ENCODE measurements around the gene CDNF.

Gene CDNF

DNA sequence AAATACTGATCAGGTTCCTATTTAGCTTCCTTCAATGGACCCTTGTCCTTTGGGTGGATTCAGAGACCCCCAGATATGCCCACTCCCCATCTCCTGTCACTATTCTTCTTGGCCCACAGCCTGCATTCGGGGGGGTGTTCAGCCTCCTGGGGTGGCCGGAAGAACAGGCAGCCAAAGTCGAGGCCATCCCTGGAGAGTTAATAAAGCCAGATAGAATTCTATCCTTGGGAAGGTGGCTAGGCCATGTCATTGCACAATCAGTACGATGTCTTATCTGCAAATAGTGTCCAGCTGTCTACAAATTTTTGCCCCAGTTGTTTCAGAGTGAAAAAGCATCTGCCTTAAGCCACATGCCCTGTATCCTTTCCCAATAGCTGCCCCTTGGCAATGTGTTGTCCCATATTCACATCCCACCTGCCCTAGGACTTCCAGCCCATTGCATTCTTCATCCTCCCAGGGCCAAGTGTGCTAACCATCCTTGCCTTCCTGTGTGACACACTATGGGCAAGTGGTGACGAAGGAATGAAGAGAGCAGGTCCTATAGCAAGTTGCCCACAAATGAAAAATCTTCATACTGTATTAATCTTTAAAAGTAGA is 53.3 kb downstream of the CDNF start:
- no peaks in the 10 kb centered on the region for H3K9me3 ChIP-seq (ENCODE audit: control insufficient read depth, insufficient read depth, low read length)

GRCh38 chr10:14782691-14783363 is 55.0 kb downstream of the CDNF start:
- no peaks in the 10 kb centered on the region for H3K36me3 ChIP-seq (ENCODE audit: control insufficient read depth, insufficient read depth, low read length)
- no peaks in the 10 kb centered on the region for H3K9me3 ChIP-seq (ENCODE audit: control insufficient read depth, insufficient read depth, low read length)
- no peak overlapping the region for H3K4me3 ChIP-seq (ENCODE audit: low read depth, low read length)
- no peak overlapping the region for H3K9ac ChIP-seq (ENCODE audit: low read depth, low read length)
- no peak overlapping the region for H3K27ac ChIP-seq (ENCODE audit: low read depth, low read length)
- H3K27me3 ChIP-seq (ENCODE audit: control insufficient read depth, insufficient read depth, low read length), result no peaks in the 10 kb centered on the region
- H3K4me1 ChIP-seq (ENCODE audit: control insufficient read depth, insufficient read depth, low read length), result no peaks in the 10 kb centered on the region

More for the DNA sequence above, 53.3 kb downstream of the CDNF start:
- Histone ChIP-seq H3K27ac (ENCODE audit: low read depth, low read length) (no peak overlapping the region), H3K27me3 (ENCODE audit: control insufficient read depth, insufficient read depth, low read length) (no peaks in the 10 kb centered on the region), H3K36me3 (ENCODE audit: control insufficient read depth, insufficient read depth, low read length) (no peaks in the 10 kb centered on the region), H3K4me3 (ENCODE audit: low read depth, low read length) (no peak overlapping the region), H3K4me1 (ENCODE audit: control insufficient read depth, insufficient read depth, low read length) (no peaks in the 10 kb centered on the region), H3K9ac (ENCODE audit: low read depth, low read length) (no peak overlapping the region)

DNA sequence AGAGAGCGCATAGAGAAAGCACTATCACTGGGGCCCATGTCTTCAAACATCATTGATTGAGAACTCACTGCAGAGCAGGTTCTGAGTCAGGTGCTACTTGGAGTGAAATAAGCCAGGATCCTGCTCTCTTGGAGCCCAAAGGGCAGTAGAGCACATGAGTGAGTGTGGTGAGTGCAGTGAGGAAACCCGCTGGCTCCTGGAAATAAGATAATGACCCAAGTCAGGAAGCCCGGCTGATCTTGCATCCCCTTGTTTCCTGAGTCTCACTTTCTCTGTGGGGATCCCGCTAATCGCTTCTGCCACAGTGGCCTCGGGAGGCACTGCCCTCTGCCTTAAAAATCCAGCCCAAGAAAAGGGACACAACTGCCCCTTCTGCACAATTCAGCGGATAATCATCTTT is 56.1 kb downstream of the CDNF start:
- Histone ChIP-seq H3K27me3 (ENCODE audit: control insufficient read depth, insufficient read depth, low read length) (no peaks in the 10 kb centered on the region), H3K9ac (ENCODE audit: low read depth, low read length) (no peak overlapping the region), H3K9me3 (ENCODE audit: control insufficient read depth, insufficient read depth, low read length) (no peaks in the 10 kb centered on the region), H3K4me3 (ENCODE audit: low read depth, low read length) (no peak overlapping the region), H3K4me1 (ENCODE audit: control insufficient read depth, insufficient read depth, low read length) (no peaks in the 10 kb centered on the region), H3K27ac (ENCODE audit: low read depth, low read length) (no peak overlapping the region), H3K36me3 (ENCODE audit: control insufficient read depth, insufficient read depth, low read length) (no peaks in the 10 kb centered on the region)

GRCh38 chr10:14779001-14779651 is 58.7 kb downstream of the CDNF start:
- Histone ChIP-seq H3K4me3 (ENCODE audit: low read depth, low read length) (no peak overlapping the region), H3K27ac (ENCODE audit: low read depth, low read length) (no peak overlapping the region), H3K4me1 (ENCODE audit: control insufficient read depth, insufficient read depth, low read length) (no peaks in the 10 kb centered on the region), H3K36me3 (ENCODE audit: control insufficient read depth, insufficient read depth, low read length) (no peaks in the 10 kb centered on the region), H3K9me3 (ENCODE audit: control insufficient read depth, insufficient read depth, low read length) (no peaks in the 10 kb centered on the region), H3K9ac (ENCODE audit: low read depth, low read length) (no peak overlapping the region), H3K27me3 (ENCODE audit: control insufficient read depth, insufficient read depth, low read length) (no peaks in the 10 kb centered on the region)

DNA sequence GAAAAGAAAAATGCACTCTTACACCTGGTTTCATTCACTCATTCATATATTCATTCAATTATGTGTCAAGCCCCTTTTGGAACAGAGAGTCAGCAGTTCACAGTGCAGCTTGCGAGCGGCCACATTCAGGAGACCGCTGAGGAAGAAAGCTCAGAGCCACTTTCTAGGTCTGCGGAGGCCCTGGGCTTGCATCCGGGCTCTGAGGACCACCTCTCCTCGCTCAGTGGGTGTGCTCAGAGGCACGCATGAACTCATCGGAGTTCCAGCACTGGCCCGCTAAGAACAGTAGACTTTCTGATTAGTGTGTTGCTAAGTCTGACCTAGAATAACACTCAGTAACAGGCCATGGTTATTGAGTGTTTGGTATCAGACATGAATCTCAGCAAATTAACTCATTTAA is 61.3 kb downstream of the CDNF start:
- H3K9ac ChIP-seq (ENCODE audit: low read depth, low read length), result no peak overlapping the region
- H3K36me3 ChIP-seq (ENCODE audit: control insufficient read depth, insufficient read depth, low read length), result no peaks in the 10 kb centered on the region
- H3K4me3 ChIP-seq (ENCODE audit: low read depth, low read length), result no peak overlapping the region
- no peaks in the 10 kb centered on the region for H3K4me1 ChIP-seq (ENCODE audit: control insufficient read depth, insufficient read depth, low read length)
- H3K27ac ChIP-seq (ENCODE audit: low read depth, low read length), result no peak overlapping the region
- no peaks in the 10 kb centered on the region for H3K27me3 ChIP-seq (ENCODE audit: control insufficient read depth, insufficient read depth, low read length)
- H3K9me3 ChIP-seq (ENCODE audit: control insufficient read depth, insufficient read depth, low read length), result no peaks in the 10 kb centered on the region

DNA sequence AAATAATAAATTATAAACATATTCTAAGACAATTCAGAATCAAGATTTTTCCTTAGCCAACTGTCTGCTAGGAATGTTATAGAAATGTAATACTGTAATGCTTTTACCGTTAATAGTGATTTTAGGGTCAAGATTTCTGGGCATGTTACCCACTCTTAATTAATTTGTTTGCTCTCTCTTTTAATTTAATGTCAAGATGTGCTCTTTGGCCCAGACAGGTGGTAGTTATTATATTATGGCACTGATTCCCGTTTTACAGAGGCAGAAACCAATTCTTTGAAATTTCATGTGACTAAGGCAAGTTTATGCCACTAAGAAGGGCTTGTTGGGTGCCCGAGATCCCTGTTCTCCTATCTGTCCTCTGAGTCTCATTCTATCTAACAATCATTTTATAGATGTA is 62.2 kb downstream of the CDNF start:
- H3K36me3 ChIP-seq (ENCODE audit: control insufficient read depth, insufficient read depth, low read length), result no peaks in the 10 kb centered on the region
- H3K27ac ChIP-seq (ENCODE audit: low read depth, low read length), result no peak overlapping the region
- H3K4me1 ChIP-seq (ENCODE audit: control insufficient read depth, insufficient read depth, low read length), result no peaks in the 10 kb centered on the region
- no peaks in the 10 kb centered on the region for H3K9me3 ChIP-seq (ENCODE audit: control insufficient read depth, insufficient read depth, low read length)
- H3K4me3 ChIP-seq (ENCODE audit: low read depth, low read length), result no peak overlapping the region
- no peak overlapping the region for H3K9ac ChIP-seq (ENCODE audit: low read depth, low read length)
- no peaks in the 10 kb centered on the region for H3K27me3 ChIP-seq (ENCODE audit: control insufficient read depth, insufficient read depth, low read length)

DNA sequence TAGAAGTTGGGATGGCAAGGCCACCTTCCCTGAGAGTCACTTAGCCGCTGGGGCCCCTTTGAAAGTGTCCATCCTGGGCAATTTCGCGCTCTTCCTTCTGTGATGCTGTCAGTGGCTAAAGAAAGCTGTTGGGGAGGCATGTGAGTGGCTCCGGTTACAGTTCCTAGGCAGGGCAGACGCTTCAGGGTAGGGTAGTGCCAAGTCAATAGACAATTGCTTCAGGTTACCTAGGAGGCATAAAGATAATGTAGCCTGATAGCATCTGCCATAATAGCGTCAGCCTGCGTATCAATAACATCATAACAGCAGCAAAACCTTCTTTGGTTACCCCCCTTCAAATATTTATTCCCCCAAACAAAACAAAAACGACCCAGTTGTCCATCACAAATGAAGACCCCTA is 63.0 kb downstream of the CDNF start, which contains the start of gene FAM107B:
FAM107B (minus strand) TSS at position 101 of the 400 bp plus-strand sequence. CDS start 234 bp downstream, outside the sequence.
- Histone ChIP-seq H3K4me3 (ENCODE audit: low read depth, low read length) (no peak within 1 kb of the TSS), H3K9ac (ENCODE audit: low read depth, low read length) (no peak within 1 kb of the TSS), H3K27ac (ENCODE audit: low read depth, low read length) (no peak within 1 kb of the TSS), H3K9me3 (ENCODE audit: control insufficient read depth, insufficient read depth, low read length) (no peaks in the 10 kb centered on the region), H3K4me1 (ENCODE audit: control insufficient read depth, insufficient read depth, low read length) (no peaks in the 10 kb centered on the region), H3K36me3 (ENCODE audit: control insufficient read depth, insufficient read depth, low read length) (no peaks in the 10 kb centered on the region), H3K27me3 (ENCODE audit: control insufficient read depth, insufficient read depth, low read length) (no peaks in the 10 kb centered on the region)

- no peaks in the 10 kb centered on the region for H3K36me3 ChIP-seq (ENCODE audit: control insufficient read depth, insufficient read depth, low read length)
- H3K27ac ChIP-seq (ENCODE audit: low read depth, low read length), result no peak overlapping the region
- no peaks in the 10 kb centered on the region for H3K4me1 ChIP-seq (ENCODE audit: control insufficient read depth, insufficient read depth, low read length)
- no peak overlapping the region for H3K9ac ChIP-seq (ENCODE audit: low read depth, low read length)
- no peaks in the 10 kb centered on the region for H3K27me3 ChIP-seq (ENCODE audit: control insufficient read depth, insufficient read depth, low read length)
- H3K9me3 ChIP-seq (ENCODE audit: control insufficient read depth, insufficient read depth, low read length), result no peaks in the 10 kb centered on the region
- no peak overlapping the region for H3K4me3 ChIP-seq (ENCODE audit: low read depth, low read length)
These were observed 63.6 kb downstream of the CDNF start for GRCh38 chr10:14774214-14774580.

GRCh38 chr10:14773551-14774213 is 64.2 kb downstream of the CDNF start:
- no peaks in the 10 kb centered on the region for H3K27me3 ChIP-seq (ENCODE audit: control insufficient read depth, insufficient read depth, low read length)
- no peak overlapping the region for H3K27ac ChIP-seq (ENCODE audit: low read depth, low read length)

DNA sequence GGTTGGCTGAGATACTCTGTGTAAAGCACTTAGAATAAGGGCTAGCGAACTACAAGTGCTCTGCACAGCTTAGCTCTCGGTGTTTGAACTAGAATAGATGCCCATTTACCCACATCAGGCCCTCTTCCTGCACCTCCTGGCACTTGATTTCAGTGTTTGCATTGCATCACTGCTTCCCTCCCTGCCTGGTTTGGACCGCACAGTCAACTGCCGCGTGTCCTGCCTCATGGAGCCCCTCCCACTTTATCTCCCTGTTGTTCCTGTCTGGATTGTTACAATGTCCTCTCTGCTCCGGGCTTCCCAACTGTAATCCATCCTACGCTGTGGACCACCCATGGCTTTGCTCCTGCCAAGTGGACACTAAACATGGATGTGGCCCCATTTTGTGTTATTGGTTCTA is 65.4 kb downstream of the CDNF start:
- Histone ChIP-seq H3K36me3 (ENCODE audit: control insufficient read depth, insufficient read depth, low read length) (no peaks in the 10 kb centered on the region), H3K27ac (ENCODE audit: low read depth, low read length) (no peak overlapping the region), H3K4me3 (ENCODE audit: low read depth, low read length) (no peak overlapping the region), H3K9me3 (ENCODE audit: control insufficient read depth, insufficient read depth, low read length) (no peaks in the 10 kb centered on the region), H3K27me3 (ENCODE audit: control insufficient read depth, insufficient read depth, low read length) (no peaks in the 10 kb centered on the region), H3K4me1 (ENCODE audit: control insufficient read depth, insufficient read depth, low read length) (no peaks in the 10 kb centered on the region), H3K9ac (ENCODE audit: low read depth, low read length) (no peak overlapping the region)

More at GRCh38 chr10:14773551-14774213, 64.2 kb downstream of the CDNF start:
- Histone ChIP-seq H3K36me3 (ENCODE audit: control insufficient read depth, insufficient read depth, low read length) (no peaks in the 10 kb centered on the region), H3K9me3 (ENCODE audit: control insufficient read depth, insufficient read depth, low read length) (no peaks in the 10 kb centered on the region), H3K9ac (ENCODE audit: low read depth, low read length) (no peak overlapping the region), H3K4me1 (ENCODE audit: control insufficient read depth, insufficient read depth, low read length) (no peaks in the 10 kb centered on the region), H3K4me3 (ENCODE audit: low read depth, low read length) (no peak overlapping the region)

- Histone ChIP-seq H3K27ac (ENCODE audit: low read depth, low read length) (no peak overlapping the region), H3K4me1 (ENCODE audit: control insufficient read depth, insufficient read depth, low read length) (no peaks in the 10 kb centered on the region), H3K27me3 (ENCODE audit: control insufficient read depth, insufficient read depth, low read length) (no peaks in the 10 kb centered on the region), H3K4me3 (ENCODE audit: low read depth, low read length) (no peak overlapping the region), H3K36me3 (ENCODE audit: control insufficient read depth, insufficient read depth, low read length) (no peaks in the 10 kb centered on the region), H3K9me3 (ENCODE audit: control insufficient read depth, insufficient read depth, low read length) (no peaks in the 10 kb centered on the region), H3K9ac (ENCODE audit: low read depth, low read length) (no peak overlapping the region)
These were observed 66.9 kb downstream of the CDNF start for GRCh38 chr10:14770927-14771326.

Measured in HUES48 (cell line).